ENCODE results near the gene CABP4. TPM values are rescaled to one million over a fixed set of nuclear protein-coding genes. Genes with fewer than 3 reads are reported as not detected.
A peak's percentile ranks its signal among the peaks of the same experiment; 100 is the strongest.

The CABP4 gene
- total and polyA plus RNA-seq, 2 experiments from 2014 or later: not detected

DNA sequence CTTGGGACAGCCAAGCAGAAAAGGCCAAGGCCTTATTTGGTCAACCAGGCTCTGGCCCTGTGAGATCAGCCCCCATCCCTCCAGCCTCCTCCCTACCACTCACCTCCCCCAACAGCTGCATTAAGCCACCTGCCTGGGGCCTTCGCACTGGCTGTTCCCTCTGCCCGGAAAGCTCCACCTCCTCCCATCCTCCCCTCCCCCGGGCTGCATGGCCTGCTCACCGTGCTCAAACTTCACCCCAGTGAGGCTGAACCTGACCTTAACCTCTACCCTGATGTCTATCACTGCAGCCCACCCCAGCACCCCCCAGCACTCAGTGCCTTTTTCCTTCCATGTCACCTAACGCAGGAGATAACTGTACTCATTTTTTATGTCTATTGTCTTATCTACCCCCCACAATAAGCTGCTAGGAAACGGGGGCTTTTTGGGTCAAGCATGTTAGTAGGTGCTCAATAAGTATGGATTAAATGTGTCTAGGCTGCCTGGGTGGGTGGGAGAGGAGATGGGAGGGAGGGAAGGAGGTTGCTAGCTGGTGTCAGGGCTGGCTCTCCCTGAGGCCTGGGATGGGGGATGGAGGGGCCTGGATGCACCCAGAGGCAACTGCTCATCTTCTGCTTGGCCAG is 18.6 kb upstream of the CABP4 start:
- Histone ChIP-seq H3K36me3 (peaks cover 17% of the 10 kb centered on the region), H3K27ac (peak overlapping the region; percentile 55), H3K4me1 (ENCODE audit: low read depth) (no peaks in the 10 kb centered on the region), H3K4me3 (no peak overlapping the region), H3K9me3 (ENCODE audit: low read depth) (no peaks in the 10 kb centered on the region), H3K27me3 (no peaks in the 10 kb centered on the region)
- TF ChIP-seq, protein P1, sequence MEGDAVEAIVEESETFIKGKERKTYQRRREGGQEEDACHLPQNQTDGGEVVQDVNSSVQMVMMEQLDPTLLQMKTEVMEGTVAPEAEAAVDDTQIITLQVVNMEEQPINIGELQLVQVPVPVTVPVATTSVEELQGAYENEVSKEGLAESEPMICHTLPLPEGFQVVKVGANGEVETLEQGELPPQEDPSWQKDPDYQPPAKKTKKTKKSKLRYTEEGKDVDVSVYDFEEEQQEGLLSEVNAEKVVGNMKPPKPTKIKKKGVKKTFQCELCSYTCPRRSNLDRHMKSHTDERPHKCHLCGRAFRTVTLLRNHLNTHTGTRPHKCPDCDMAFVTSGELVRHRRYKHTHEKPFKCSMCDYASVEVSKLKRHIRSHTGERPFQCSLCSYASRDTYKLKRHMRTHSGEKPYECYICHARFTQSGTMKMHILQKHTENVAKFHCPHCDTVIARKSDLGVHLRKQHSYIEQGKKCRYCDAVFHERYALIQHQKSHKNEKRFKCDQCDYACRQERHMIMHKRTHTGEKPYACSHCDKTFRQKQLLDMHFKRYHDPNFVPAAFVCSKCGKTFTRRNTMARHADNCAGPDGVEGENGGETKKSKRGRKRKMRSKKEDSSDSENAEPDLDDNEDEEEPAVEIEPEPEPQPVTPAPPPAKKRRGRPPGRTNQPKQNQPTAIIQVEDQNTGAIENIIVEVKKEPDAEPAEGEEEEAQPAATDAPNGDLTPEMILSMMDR (IDR thresholded peaks at IDR 0.05; ENCODE audit: low read depth, low read length): no peak
- peak in 1 of 2 donors; percentile 22 for DNase-seq (ENCODE audit: low read depth in 1 of 2, low spot score in 1 of 2)

DNA sequence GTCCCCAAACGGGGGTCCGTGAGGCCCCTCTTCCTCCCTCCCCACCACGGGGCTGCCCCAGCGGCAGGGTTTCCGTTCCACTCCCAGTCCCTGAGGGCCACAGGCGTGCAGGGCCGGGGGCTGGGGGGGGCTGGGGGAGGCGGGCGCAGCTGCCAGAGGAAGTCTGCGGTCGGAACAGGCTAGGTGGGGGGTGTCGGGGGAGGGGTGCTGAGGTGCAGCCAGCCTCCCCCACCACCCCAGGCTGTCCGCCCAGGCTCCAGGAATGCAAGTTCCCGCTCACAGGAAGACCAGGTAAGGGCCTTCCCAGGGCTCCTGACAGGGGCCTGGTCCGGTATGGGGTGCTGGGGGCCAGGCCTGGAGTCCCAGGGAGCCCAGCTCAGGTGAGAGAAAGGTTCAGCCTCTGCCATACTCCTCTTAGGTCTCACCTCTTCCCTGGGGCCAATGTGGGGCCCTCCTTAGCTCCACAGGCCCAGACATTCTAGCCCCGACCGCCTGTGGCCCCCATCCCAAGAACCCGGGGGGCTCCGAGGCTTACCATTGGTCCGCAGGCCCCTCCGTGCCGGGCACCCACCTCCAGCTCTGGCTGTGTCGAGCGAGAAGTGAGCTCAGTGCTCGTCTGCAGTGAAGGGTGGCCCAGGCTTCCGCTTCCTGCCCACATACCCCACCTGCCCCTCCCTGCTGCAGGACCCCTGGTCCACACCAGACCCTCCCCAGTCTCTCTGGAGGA is 17.9 kb upstream of the CABP4 start, which contains the start of gene PTPRCAP:
TSS of gene PTPRCAP (minus strand) at position 601 of the 727 bp plus-strand sequence. CDS start at position 538, 63 bp downstream.
- no peaks in the 10 kb centered on the region for H3K27me3 ChIP-seq
- no peak within 1 kb of the TSS for H3K4me3 ChIP-seq
- H3K27ac ChIP-seq: peak within 1 kb of the TSS; percentile 39
- no peaks in the 10 kb centered on the region for H3K4me1 ChIP-seq (ENCODE audit: low read depth)
- peaks cover 13% of the 10 kb centered on the region for H3K36me3 ChIP-seq
- TF ChIP-seq, protein P1 (IDR thresholded peaks at IDR 0.05; ENCODE audit: low read depth, low read length): no peak
- no peaks in the 10 kb centered on the region for H3K9me3 ChIP-seq (ENCODE audit: low read depth)
- peak in 1 of 2 donors; percentile 23 for DNase-seq (ENCODE audit: low read depth in 1 of 2, low spot score in 1 of 2)

DNA sequence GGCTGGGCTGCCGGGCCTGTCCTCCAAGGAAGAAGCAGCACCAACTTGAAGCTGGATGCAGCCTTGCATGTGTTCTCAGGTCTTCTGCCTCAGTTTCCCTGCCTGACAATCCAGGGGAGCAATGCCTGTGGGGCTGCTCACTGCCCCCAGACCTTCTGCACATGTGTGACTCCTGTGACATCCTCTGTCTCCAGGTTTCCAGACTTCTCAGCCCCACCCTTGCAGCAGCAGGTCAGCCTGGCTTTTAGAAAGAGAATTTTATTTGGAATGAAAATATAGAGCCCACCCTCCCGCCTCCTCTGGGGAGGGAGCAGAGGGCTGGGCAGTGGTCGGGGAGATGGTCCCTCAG is 17.4 kb upstream of the CABP4 start:
- H3K9me3 ChIP-seq (ENCODE audit: low read depth): no peaks in the 10 kb centered on the region
- TF ChIP-seq, protein P1 (IDR thresholded peaks at IDR 0.05; ENCODE audit: low read depth, low read length): no peak
- no peaks in the 10 kb centered on the region for H3K4me1 ChIP-seq (ENCODE audit: low read depth)
- no peak overlapping the region for H3K4me3 ChIP-seq
- DNase-seq (ENCODE audit: low read depth in 1 of 2, low spot score in 1 of 2): no peak
- H3K36me3 ChIP-seq: peaks cover 13% of the 10 kb centered on the region
- H3K27me3 ChIP-seq: no peaks in the 10 kb centered on the region
- no peak overlapping the region for H3K27ac ChIP-seq

DNA sequence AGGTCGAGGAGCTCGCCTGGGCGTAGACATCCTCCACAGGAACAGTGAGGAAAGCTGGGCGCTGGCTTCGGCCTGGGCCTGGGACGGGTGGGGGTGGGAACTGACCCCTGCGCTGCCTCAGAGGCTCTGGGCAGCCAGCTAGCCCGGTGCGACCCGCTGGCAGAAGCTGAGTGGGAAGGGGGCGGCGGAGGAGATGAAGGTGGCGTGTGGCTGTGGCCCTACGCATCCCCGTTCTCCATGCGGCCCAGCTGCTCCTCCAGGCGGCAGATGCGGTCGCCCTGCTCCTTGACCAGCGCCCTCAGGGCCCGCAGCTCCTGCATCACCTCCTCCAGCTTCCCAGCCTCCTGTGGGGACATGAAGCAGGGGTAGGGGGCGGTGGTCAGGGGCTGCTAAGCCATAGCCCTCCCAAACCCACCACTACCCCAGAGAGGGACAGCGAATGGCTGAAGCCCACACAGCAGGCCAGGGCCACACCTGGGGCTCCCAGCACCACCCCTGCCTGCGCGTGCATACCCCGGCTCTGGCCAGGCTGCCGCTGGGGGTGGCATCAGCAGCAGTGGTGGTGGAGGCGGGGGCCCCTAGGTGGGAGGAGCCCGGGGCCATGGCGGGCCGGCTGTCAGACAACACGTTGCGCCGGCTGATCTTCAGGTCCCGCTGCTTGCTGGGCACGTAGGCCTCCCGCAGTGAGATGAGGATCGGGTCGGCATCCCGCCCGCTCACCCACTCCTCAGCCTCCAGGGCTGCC is 16.8 kb upstream of the CABP4 start:
- Histone ChIP-seq H3K4me1 (ENCODE audit: low read depth) (no peaks in the 10 kb centered on the region), H3K4me3 (no peak overlapping the region), H3K27me3 (no peaks in the 10 kb centered on the region), H3K36me3 (peaks cover 12% of the 10 kb centered on the region), H3K9me3 (ENCODE audit: low read depth) (no peaks in the 10 kb centered on the region), H3K27ac (peak overlapping the region; percentile 34)
- TF ChIP-seq, protein P1 (IDR thresholded peaks at IDR 0.05; ENCODE audit: low read depth, low read length): no peak
- no peak for DNase-seq (ENCODE audit: low read depth in 1 of 2, low spot score in 1 of 2)

DNA sequence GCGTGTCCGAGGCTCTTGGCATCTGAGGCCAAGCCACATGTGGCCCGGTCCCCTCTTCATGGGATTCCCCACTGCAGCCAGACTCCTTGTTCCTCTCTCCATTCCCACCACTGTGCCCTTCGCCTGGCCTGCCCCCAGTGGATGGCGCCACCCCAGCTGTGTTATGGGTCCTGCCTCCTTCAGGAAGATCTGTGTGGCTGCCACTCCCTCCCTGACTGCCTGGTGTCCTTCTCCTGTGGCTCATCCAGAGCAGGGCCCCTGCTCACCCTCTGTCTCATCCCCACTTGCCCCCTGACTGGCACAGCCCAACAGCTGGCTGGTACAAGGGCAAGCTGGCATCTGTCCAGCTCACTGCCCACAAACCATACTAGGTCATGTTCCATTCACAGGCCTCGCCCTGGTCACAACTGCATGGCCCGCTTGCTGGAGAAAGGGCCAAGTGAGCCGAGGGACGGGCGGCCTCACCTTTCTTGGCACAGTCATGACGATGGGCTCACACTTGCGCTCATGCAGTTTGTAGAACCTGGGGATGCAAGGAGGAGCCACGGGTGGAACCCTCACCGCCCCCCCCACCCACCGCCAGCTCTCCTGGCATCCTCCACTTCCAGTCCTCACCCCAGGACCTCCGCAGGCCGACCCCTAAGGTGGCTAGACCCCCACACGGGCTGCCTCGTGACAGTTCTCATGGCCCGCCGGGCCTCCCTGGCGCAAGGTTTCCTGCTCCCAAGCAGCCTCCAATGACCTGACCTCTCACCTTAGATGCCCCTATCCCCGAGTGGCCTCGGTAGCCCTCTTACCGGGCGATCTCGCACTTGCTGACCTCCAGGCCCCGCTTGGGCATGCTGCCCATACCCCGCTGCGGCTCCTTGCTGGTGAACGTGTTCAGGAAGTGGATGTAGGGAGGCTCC is 15.6 kb upstream of the CABP4 start:
- peak in 1 of 2 donors; percentile 17 for DNase-seq (ENCODE audit: low read depth in 1 of 2, low spot score in 1 of 2)
- H3K4me3 ChIP-seq: no peak overlapping the region
- peaks cover 3% of the 10 kb centered on the region for H3K36me3 ChIP-seq
- TF ChIP-seq, protein P1 (IDR thresholded peaks at IDR 0.05; ENCODE audit: low read depth, low read length): no peak
- H3K4me1 ChIP-seq (ENCODE audit: low read depth): no peaks in the 10 kb centered on the region
- no peaks in the 10 kb centered on the region for H3K27me3 ChIP-seq
- H3K9me3 ChIP-seq (ENCODE audit: low read depth): no peaks in the 10 kb centered on the region
- peak overlapping the region; percentile 34 for H3K27ac ChIP-seq

Measured in cardiac muscle cell (in vitro differentiated cells and primary cell).